Upper lobe of left lung (tissue), 6 donors: ENCODE measurements around the gene GALNT10. TPM values are rescaled to one million over a fixed set of nuclear protein-coding genes. Genes with fewer than 3 reads are reported as not detected.
A peak's percentile ranks its signal among the peaks of the same experiment; 100 is the strongest.

Experiments
- ATAC-seq, 2 donors: fragments of 200-7000 bp; cut with Tn5 transposase; one replicate each; pipeline ENCODE4 v1.9.1; 2022; ENCODE audit warnings: mild to moderate bottlenecking in 2 of 2, moderate library complexity in 2 of 2; ENCODE audit not compliant: low FRiP score in 2 of 2
- DNase-seq, 2 donors: peaks; one replicate each; pipeline ENCODE4 v3.0.0-alpha.2; 2019 to 2020
- H3K27ac ChIP-seq, 4 donors: fragments of 200-600 bp; sonication (generic); one replicate each; pipeline ENCODE4 v1.5.1; 2016 to 2019
- H3K27me3 ChIP-seq, 4 donors: fragments of 200-600 bp; sonication (generic); one replicate each; pipeline ENCODE4 v1.5.1; 2017 to 2019
- H3K36me3 ChIP-seq, 4 donors: fragments of 200-600 bp; sonication (generic); one replicate each; pipeline ENCODE4 v1.5.1; 2016 to 2019
- H3K4me1 ChIP-seq, 4 donors: fragments of 200-600 bp; sonication (generic); one replicate each; pipeline ENCODE4 v1.5.1; 2018 to 2019
- H3K4me3 ChIP-seq, 4 donors: fragments of 200-600 bp; sonication (generic); one replicate each; pipeline ENCODE4 v1.5.1; 2017 to 2019; ENCODE audit warnings: mild to moderate bottlenecking in 2 of 4, moderate library complexity in 1 of 4
- H3K9me3 ChIP-seq, 4 donors: fragments of 200-600 bp; sonication (generic); one replicate each; pipeline ENCODE4 v1.5.1; 2018 to 2019
- EP300 ChIP-seq, 4 donors: sonication (generic); formaldehyde crosslinking; IDR thresholded peaks; one replicate each; pipeline ENCODE4 v1.5.1; 2017; ENCODE audit warnings: antibody characterized with exemption in 4 of 4, control low read depth in 2 of 4
- POLR2A ChIP-seq, 4 donors: fragments of 450-650 bp; IDR thresholded peaks; one replicate each; pipeline ENCODE4 v1.5.1; 2016 to 2017; ENCODE audit warnings: antibody characterized with exemption in 4 of 4, mild to moderate bottlenecking in 2 of 4
- POLR2AphosphoS5 ChIP-seq, 2 donors: sonication (generic); formaldehyde crosslinking; IDR thresholded peaks; one replicate each; pipeline ENCODE4 v1.5.1; 2017; ENCODE audit warnings: antibody characterized with exemption in 2 of 2
- WGBS, 2 donors: methylation state at CpG; one replicate each; pipeline ENCODE4 v1.1.5; 2017 to 2018; 5-methylcytosine and 5-hydroxymethylcytosine counted together
- total RNA-seq, 6 donors: library from RNA; depleted of rRNA in 4 of 6; stranded (reverse); fragments of >200 nt in 4 of 6; gene quantifications; one replicate each; pipeline versions ENCODE4 v1.1.0 to v1.2.1, GENCODE V29; 2016 to 2021
- TF ChIP-seq, protein P1 (sequence below), 6 experiments: fragments of 450-650 bp in 4 of 6; fragments of 200-600 bp in 2 of 6; sonication (generic) in 2 of 6; IDR thresholded peaks; one replicate each; pipeline ENCODE4 v1.5.1; 2016 to 2019; ENCODE audit warnings: antibody characterized with exemption in 6 of 6
- donor health status: DM: no; HTN: no; CAD: no; lungs with moderate emphysema.
- donor health status: DM: no; HTN: yes; CAD: no; lungs with severe emphysema.

The GALNT10 gene
- total RNA-seq, 6 donors from 2014 or later = 38.6 to 118 (median 66.4) TPM

DNA sequence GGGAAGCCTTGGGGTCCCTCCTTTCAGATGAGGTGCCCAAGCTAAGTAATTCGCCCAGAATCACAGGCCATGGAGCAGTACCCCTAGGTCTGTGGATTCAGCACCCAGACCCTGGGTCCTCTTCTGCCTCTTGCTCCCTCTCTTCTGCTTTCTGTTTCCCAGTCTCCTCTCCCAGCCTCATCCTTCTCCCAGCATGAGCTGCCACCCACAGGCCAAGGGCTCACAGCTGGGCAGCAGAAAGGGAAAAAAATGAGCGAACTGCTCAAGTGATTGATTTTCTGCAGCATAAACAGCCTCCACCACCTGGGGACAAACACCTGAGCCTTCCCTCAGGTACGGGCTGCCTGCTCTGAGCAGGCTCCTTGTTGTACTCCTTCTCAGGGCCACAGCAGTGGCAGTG, 141.4 kb downstream of the GALNT10 start:
- H3K27ac ChIP-seq = no peak overlapping the region
- DNase-seq (no peak), ATAC-seq (no peak)
- WGBS, 2 donors = 65 to 86% methylated on average over 3 of the region's 3 CpGs
- no peaks in the 10 kb centered on the region for H3K4me1 ChIP-seq
- H3K9me3 ChIP-seq = no peaks in the 10 kb centered on the region
- H3K36me3 ChIP-seq = peaks cover 0 to 31% (median 6%) of the 10 kb centered on the region in 4 donors
- TF ChIP-seq POLR2AphosphoS5 (IDR thresholded peaks at IDR 0.05) (no peak), POLR2A (IDR thresholded peaks at IDR 0.05) (no peak), EP300 (IDR thresholded peaks at IDR 0.05) (no peak)
- TF ChIP-seq, protein P1, sequence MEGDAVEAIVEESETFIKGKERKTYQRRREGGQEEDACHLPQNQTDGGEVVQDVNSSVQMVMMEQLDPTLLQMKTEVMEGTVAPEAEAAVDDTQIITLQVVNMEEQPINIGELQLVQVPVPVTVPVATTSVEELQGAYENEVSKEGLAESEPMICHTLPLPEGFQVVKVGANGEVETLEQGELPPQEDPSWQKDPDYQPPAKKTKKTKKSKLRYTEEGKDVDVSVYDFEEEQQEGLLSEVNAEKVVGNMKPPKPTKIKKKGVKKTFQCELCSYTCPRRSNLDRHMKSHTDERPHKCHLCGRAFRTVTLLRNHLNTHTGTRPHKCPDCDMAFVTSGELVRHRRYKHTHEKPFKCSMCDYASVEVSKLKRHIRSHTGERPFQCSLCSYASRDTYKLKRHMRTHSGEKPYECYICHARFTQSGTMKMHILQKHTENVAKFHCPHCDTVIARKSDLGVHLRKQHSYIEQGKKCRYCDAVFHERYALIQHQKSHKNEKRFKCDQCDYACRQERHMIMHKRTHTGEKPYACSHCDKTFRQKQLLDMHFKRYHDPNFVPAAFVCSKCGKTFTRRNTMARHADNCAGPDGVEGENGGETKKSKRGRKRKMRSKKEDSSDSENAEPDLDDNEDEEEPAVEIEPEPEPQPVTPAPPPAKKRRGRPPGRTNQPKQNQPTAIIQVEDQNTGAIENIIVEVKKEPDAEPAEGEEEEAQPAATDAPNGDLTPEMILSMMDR (IDR thresholded peaks at IDR 0.05) = no peak
- no peak overlapping the region for H3K4me3 ChIP-seq
- H3K27me3 ChIP-seq = no peaks in the 10 kb centered on the region

DNA sequence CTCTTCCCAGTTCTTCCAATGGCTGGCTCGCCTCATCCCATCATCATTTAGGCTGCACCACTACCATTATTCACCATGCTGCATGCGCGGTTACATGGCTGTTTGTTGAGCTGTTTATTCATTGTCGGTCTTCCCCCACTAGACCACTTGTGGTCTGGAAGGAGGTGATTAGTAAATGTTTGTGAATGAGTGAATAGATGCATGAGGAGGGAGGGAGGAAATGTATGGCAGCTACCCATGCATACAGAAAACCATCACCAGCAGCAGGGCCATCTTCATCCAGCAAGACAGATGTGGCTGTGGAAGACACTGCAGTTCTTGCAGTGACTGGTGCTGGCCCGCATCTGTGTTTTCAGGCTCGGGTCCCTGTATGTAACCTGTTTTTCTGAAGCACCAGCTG, 141.9 kb downstream of the GALNT10 start:
- peaks cover 0 to 31% (median 6%) of the 10 kb centered on the region in 4 donors for H3K36me3 ChIP-seq
- no peak overlapping the region for H3K4me3 ChIP-seq
- H3K27me3 ChIP-seq = no peaks in the 10 kb centered on the region

DNA sequence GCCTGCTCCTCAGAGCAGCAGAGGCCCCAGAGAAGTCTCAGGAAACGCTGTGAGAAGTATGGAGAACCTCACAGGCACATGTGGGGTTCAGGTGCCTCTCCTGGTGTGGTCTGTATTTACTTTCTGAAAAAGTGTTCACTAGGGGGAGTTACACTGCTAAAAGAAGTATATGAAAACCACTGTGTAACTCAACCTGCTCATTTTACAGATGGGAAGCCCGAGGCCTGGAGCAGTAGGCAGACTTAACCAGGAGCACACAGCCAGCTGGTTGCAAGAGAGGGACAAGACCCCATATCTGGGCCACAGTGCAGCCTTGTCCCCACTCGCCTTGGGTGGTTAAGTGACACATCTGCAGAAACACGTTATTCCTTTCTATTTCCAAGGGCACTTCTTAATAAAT, 142.5 kb downstream of the GALNT10 start:
- H3K9me3 ChIP-seq = no peaks in the 10 kb centered on the region
- no peak for TF ChIP-seq POLR2AphosphoS5 (IDR thresholded peaks at IDR 0.05)
- TF ChIP-seq POLR2A (IDR thresholded peaks at IDR 0.05) = no peak
- TF ChIP-seq, protein P1 (IDR thresholded peaks at IDR 0.05) = no peak
- TF ChIP-seq EP300 (IDR thresholded peaks at IDR 0.05) = no peak
- DNase-seq (no peak), ATAC-seq (no peak)
- H3K36me3 ChIP-seq = peaks cover 0 to 33% (median 6%) of the 10 kb centered on the region in 4 donors
- no peaks in the 10 kb centered on the region for H3K4me1 ChIP-seq
- no peak overlapping the region for H3K27ac ChIP-seq
- H3K4me3 ChIP-seq = no peak overlapping the region
- 93 to 97% methylated on average over 4 of the region's 4 CpGs for WGBS, 2 donors
- H3K27me3 ChIP-seq = no peaks in the 10 kb centered on the region

More for the DNA sequence above, 141.9 kb downstream of the GALNT10 start:
- WGBS, 2 donors = 88% methylated on average over 6 of the region's 6 CpGs
- Histone ChIP-seq H3K27ac (no peak overlapping the region), H3K9me3 (no peaks in the 10 kb centered on the region), H3K4me1 (no peaks in the 10 kb centered on the region)
- TF ChIP-seq EP300 (IDR thresholded peaks at IDR 0.05) = no peak
- TF ChIP-seq, protein P1 (IDR thresholded peaks at IDR 0.05) = no peak
- no peak for TF ChIP-seq POLR2A (IDR thresholded peaks at IDR 0.05)
- TF ChIP-seq POLR2AphosphoS5 (IDR thresholded peaks at IDR 0.05) = no peak
- ATAC-seq = no peak
- DNase-seq = no peak

DNA sequence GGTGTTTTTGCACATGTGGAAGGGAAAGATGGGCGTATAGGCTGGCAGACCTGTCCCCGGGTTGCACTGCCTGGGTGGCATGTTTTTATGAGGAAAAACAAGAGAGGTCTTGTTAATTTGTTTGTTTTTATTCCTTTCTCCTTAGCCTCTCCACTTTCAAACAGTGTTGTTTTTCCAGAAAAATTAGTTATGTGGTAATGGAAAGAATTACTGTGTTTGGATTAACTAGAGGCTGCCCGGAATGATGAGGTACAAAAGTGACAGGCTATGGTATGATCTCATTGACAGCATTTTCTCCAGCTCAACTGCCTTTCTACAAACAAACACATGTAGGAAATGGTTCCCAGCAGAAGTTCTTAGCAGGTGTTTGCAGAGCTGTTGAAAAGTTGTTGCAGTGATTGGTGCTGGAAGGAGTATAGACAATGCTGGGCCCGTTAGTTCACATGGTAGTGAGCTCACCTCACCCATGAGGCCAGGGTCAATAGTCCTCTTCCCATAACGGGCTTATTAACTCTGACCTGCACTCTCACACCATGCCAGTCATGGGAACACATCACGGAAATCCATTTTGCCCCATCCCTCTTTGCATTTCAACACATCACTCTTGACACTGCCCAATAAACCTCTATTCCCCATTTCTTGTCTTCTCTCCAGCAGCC, 144.0 kb downstream of the GALNT10 start:
- H3K9me3 ChIP-seq = no peaks in the 10 kb centered on the region
- ATAC-seq (peak in 1 of 2 donors; percentile 55), DNase-seq (no peak)
- TF ChIP-seq EP300 (IDR thresholded peaks at IDR 0.05) = no peak
- TF ChIP-seq, protein P1 (IDR thresholded peaks at IDR 0.05) = no peak
- no peak for TF ChIP-seq POLR2AphosphoS5 (IDR thresholded peaks at IDR 0.05)
- TF ChIP-seq POLR2A (IDR thresholded peaks at IDR 0.05) = no peak
- H3K27me3 ChIP-seq = no peaks in the 10 kb centered on the region
- H3K4me3 ChIP-seq = no peak overlapping the region
- 71 to 73% methylated on average over 6 of the region's 6 CpGs for WGBS, 2 donors
- peaks cover 0 to 43% (median 6%) of the 10 kb centered on the region in 4 donors for H3K36me3 ChIP-seq
- no peaks in the 10 kb centered on the region for H3K4me1 ChIP-seq
- no peak overlapping the region for H3K27ac ChIP-seq

DNA sequence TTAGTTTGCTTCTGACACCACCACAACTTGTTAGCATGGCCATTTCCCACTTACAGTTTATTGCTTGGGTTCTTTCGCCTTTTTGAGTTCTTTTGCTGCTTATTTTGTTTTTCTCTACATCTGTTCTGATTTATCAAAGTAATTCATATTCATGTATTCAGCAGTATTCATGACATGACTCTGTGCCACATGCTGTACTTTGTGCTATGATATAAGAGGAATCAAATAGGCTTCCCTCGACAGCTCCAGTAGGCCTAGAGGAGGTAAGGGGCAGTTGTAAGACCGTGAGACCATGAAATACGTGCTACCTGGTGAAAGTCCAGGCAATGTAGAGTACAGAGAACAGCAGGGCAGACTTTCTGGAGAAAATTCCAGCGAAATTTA, 144.5 kb downstream of the GALNT10 start:
- DNase-seq (no peak), ATAC-seq (no peak)
- WGBS, 2 donors = 93 to 95% methylated on average over 5 of the region's 5 CpGs
- TF ChIP-seq EP300 (IDR thresholded peaks at IDR 0.05) (no peak), POLR2AphosphoS5 (IDR thresholded peaks at IDR 0.05) (no peak), POLR2A (IDR thresholded peaks at IDR 0.05) (no peak)
- TF ChIP-seq, protein P1 (IDR thresholded peaks at IDR 0.05) = no peak
- H3K36me3 ChIP-seq = peaks cover 0 to 42% (median 6%) of the 10 kb centered on the region in 4 donors
- no peaks in the 10 kb centered on the region for H3K9me3 ChIP-seq
- H3K27me3 ChIP-seq = no peaks in the 10 kb centered on the region
- H3K4me3 ChIP-seq = no peak overlapping the region
- H3K27ac ChIP-seq = no peak overlapping the region
- no peaks in the 10 kb centered on the region for H3K4me1 ChIP-seq
